HEK293T (cell line): ENCODE data around the gene PGAP1.

Experiments used
- BHLHE40 ChIP-seq: fragments of 450-650 bp; IDR thresholded peaks from 2 replicates; pipeline ENCODE4 v1.6.1; 2016; ENCODE audit warnings: mild to moderate bottlenecking, moderate library complexity, borderline replicate concordance
- CTBP1 ChIP-seq: fragments of 450-650 bp; IDR thresholded peaks from 2 replicates; pipeline ENCODE4 v1.6.1; 2016; ENCODE audit warnings: borderline replicate concordance
- FOXM1 ChIP-seq: fragments of 450-650 bp; IDR thresholded peaks from 2 replicates; pipeline ENCODE4 v1.6.1; 2017; ENCODE audit warnings: mild to moderate bottlenecking, borderline replicate concordance
- TARDBP ChIP-seq: fragments of 450-650 bp; IDR thresholded peaks from 2 replicates; pipeline ENCODE4 v1.6.1; 2016
- ZNF384 ChIP-seq: fragments of 450-650 bp; IDR thresholded peaks from 2 replicates; pipeline ENCODE4 v1.6.1; 2016
- TF ChIP-seq, protein P1 (sequence below): fragments of 450-650 bp; IDR thresholded peaks from 2 replicates; pipeline ENCODE4 v1.6.1; 2016

DNA sequence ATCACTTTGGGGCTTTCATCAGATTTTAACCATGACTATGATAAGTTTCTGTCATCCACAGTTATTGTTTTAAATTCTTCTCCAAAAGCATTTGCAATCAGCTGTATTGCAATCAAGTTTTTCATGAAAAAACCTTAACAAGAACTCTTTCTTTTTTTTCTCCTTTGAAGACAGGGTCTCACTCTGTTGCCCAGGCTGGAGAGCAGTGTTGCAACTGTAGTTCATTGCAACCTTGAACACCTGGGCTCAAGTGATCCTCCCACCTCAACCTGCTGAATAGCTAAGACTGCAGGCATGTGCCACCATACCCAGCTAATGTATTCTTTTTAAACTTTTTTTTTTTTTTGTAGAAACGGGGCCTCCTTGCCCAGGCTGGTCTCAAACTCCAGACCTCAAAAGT lies 71.9 kb downstream of the PGAP1 start:
- no peak for TF ChIP-seq ZNF384
- TF ChIP-seq, protein P1, sequence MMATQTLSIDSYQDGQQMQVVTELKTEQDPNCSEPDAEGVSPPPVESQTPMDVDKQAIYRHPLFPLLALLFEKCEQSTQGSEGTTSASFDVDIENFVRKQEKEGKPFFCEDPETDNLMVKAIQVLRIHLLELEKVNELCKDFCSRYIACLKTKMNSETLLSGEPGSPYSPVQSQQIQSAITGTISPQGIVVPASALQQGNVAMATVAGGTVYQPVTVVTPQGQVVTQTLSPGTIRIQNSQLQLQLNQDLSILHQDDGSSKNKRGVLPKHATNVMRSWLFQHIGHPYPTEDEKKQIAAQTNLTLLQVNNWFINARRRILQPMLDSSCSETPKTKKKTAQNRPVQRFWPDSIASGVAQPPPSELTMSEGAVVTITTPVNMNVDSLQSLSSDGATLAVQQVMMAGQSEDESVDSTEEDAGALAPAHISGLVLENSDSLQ, result no peak
- no peak for TF ChIP-seq FOXM1
- no peak for TF ChIP-seq CTBP1
- no peak for TF ChIP-seq BHLHE40
- no peak for TF ChIP-seq TARDBP
